ENCODE data around the gene PRRT2.

DNA sequence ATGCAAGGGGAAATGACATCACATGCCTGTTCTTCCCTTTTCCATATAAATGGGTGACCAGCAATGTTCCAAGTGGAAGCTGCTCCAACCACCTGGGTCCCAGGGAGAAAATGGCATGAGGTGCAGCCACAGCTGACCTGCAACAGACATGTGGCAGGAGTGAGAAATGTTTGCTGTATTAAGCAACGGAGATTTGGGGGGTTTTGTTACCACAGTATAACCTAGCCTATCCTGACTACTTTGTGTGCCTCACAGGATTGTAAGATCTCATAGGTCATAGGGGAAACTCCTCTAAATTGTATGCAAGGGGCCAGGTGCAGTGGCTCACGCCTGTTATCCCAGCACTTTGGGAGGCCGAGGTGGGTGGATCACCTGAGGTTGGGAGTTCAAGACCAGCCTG lies 39.0 kb downstream of the PRRT2 start:
- TF ChIP-seq, protein P1, sequence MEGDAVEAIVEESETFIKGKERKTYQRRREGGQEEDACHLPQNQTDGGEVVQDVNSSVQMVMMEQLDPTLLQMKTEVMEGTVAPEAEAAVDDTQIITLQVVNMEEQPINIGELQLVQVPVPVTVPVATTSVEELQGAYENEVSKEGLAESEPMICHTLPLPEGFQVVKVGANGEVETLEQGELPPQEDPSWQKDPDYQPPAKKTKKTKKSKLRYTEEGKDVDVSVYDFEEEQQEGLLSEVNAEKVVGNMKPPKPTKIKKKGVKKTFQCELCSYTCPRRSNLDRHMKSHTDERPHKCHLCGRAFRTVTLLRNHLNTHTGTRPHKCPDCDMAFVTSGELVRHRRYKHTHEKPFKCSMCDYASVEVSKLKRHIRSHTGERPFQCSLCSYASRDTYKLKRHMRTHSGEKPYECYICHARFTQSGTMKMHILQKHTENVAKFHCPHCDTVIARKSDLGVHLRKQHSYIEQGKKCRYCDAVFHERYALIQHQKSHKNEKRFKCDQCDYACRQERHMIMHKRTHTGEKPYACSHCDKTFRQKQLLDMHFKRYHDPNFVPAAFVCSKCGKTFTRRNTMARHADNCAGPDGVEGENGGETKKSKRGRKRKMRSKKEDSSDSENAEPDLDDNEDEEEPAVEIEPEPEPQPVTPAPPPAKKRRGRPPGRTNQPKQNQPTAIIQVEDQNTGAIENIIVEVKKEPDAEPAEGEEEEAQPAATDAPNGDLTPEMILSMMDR (IDR thresholded peaks at IDR 0.05), result no peak
- TF ChIP-seq POLR2AphosphoS5 (IDR thresholded peaks at IDR 0.05), result no peak
- no peak for TF ChIP-seq EP300 (IDR thresholded peaks at IDR 0.05)
- TF ChIP-seq POLR2A (IDR thresholded peaks at IDR 0.05), result no peak

All from gastroesophageal sphincter (tissue), 3 donors.